22Rv1 (cell line): ENCODE measurements around the gene PDE4B.

Experiments used
- H3K27ac ChIP-seq: fragments of 450-650 bp; 2 replicates; pipeline ENCODE4 v1.5.1; 2017
- ZFX ChIP-seq: fragments of 450-650 bp; IDR thresholded peaks from 2 replicates; pipeline ENCODE4 v1.6.1; 2017; ENCODE audit warnings: antibody characterized with exemption, borderline replicate concordance
- TF ChIP-seq, protein P1 (sequence below): fragments of 450-650 bp; IDR thresholded peaks from 2 replicates; pipeline ENCODE4 v1.5.1; 2017; ENCODE audit warnings: mild to moderate bottlenecking

PDE4B gene

DNA sequence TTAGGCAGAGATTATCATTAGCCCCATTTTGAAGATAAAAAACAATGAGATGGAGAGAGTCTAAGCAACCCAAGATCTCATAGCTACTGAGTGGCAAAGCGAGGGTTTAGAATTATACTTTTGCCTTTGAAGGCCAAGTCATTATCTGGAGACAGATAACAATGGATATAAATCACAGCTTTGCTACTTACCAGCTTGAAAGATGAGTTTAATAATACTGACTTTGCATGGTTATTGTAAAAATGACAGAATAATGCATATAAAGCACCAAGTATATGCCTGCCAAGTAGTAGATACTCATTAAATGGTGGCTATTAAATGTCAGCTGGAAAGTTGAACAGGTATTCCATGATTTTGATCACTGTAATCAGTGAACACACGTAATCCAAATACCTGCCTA, 499.6 kb downstream of the PDE4B start:
- TF ChIP-seq, protein P1, sequence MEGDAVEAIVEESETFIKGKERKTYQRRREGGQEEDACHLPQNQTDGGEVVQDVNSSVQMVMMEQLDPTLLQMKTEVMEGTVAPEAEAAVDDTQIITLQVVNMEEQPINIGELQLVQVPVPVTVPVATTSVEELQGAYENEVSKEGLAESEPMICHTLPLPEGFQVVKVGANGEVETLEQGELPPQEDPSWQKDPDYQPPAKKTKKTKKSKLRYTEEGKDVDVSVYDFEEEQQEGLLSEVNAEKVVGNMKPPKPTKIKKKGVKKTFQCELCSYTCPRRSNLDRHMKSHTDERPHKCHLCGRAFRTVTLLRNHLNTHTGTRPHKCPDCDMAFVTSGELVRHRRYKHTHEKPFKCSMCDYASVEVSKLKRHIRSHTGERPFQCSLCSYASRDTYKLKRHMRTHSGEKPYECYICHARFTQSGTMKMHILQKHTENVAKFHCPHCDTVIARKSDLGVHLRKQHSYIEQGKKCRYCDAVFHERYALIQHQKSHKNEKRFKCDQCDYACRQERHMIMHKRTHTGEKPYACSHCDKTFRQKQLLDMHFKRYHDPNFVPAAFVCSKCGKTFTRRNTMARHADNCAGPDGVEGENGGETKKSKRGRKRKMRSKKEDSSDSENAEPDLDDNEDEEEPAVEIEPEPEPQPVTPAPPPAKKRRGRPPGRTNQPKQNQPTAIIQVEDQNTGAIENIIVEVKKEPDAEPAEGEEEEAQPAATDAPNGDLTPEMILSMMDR: no peak
- no peak for TF ChIP-seq ZFX
- H3K27ac ChIP-seq: no peak overlapping the region

DNA sequence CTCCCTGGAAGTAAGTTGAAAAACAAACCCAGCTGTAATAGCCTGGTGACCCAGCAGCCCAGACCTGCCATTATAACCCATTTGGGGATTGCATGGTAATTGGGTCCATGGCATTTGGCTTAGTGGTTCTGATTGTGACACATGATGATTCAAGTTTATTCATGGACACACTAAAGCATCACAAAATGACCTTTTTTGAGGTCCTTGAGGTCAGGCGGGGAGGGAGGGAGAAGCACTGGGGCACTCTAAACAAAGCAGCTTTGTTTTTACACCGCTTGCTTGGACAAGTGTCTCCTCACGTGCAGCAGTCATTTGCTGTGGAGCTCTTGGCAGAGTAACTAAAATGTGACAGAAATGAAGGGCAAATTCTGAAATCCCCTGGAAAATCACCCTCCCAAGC, 500.2 kb downstream of the PDE4B start:
- TF ChIP-seq, protein P1: no peak
- TF ChIP-seq ZFX: no peak
- no peak overlapping the region for H3K27ac ChIP-seq

DNA sequence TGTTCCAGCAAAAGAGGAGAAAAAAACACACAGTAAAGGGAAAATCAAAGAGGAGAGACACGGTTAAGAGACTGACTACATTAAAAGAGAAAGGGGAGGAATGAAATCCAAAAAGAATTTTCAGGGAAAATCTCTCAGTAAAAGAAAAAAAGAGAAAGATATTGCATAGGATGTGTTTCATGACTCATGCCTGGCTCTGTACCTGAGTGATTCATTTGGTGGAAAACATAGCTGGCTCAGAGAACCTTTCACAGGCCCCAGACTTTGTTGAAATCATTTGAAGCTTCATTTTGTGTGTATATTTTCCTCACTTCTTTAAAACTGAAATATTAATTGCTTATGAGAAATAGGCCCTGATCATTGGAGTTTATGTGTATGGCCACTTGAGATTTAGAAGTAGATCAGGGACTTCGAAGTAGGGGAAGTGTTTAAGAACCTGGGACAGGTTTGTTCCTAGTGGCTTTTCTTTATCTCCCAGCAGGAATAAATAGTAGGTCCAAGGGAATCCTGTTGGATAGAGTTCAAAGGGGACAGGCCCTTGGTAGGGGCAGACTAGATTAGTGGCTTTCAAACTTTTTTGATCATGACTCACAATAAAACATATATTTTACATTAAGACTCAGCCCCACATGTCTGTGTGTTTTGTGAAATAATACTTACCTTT, 502.1 kb downstream of the PDE4B start:
- TF ChIP-seq ZFX: no peak
- TF ChIP-seq, protein P1: no peak
- H3K27ac ChIP-seq: no peak overlapping the region

DNA sequence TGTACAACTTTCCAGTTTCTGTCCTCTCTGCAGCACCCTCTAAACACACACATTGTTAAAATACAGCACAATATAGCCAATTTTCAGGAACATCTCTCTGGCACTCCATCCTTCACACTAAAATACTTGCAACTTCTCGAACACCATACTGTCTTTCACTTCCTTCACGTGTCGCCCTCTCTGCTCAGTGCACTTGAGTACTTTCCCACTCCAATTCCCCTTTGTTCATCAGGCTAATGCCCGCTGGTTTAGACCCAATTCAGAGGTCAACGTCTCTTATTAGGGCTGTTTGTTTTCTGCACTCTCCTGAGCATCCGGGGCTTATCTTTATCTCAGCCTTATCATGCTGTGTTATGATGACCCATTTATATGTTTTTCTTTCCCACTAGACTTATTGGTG, 503.1 kb downstream of the PDE4B start:
- H3K27ac ChIP-seq: no peak overlapping the region
- TF ChIP-seq ZFX: no peak
- TF ChIP-seq, protein P1: no peak

DNA sequence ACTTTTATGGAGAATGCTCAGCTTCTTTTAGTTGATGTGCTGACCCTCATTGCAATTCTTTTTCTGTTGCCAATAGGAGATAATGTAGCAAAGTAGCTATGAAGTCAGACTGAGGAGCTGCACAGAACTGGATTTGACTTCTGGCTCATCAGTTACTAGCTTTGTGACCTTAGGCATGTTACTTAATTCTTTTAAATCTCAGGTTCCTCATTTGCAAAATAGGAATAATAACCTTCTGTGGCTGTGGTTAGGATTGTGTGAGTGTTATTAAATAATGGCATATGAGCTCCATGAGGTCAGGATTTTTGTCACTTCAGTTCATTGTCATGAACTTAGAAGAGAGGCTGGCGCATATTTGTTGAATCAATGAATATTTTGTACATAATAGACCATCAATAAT, 503.7 kb downstream of the PDE4B start:
- H3K27ac ChIP-seq: no peak overlapping the region

DNA sequence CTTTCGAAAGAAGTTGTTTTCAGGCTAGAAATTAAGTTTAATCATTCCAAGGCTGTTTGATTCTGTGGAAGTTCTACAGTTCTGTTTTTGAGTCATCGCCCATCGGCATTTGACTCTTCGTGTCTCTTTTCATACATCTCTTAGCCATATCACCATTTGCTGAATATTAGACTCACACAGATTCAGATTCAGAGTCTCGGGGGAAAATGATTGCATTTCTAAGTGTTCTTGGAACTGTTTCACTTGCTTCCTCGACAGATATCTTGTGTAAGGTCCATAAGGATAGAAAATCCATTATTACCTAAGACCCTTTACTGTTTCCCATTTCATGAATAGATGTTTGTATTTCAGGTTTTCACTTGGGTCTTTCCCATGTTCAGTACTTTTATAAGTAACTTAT, 504.3 kb downstream of the PDE4B start:
- H3K27ac ChIP-seq: no peak overlapping the region
- TF ChIP-seq ZFX: no peak
- TF ChIP-seq, protein P1: no peak

More for the DNA sequence above, 503.7 kb downstream of the PDE4B start:
- TF ChIP-seq, protein P1: no peak
- no peak for TF ChIP-seq ZFX

DNA sequence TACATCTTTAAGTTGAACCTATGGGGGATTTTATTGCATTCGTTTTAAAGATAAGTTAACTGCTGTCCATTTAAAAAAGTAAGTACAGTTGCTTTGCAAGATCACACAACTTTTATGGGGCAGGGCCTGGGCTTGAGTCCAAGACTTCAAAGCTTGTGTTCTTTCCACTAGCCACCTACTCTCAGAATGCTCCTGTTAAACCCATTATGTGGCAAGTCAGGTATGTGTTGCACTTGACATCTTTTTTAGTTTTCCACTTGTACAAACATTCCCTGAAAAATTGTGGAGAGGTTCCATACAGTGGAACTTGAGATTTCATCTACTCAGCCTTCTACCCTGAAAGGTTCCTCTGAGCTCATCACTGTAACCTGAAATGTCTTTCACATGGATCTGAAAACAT, 505.8 kb downstream of the PDE4B start:
- H3K27ac ChIP-seq: no peak overlapping the region
- TF ChIP-seq, protein P1: no peak
- TF ChIP-seq ZFX: no peak
